ENCODE results near the gene ULK3.

The ULK3 gene

DNA sequence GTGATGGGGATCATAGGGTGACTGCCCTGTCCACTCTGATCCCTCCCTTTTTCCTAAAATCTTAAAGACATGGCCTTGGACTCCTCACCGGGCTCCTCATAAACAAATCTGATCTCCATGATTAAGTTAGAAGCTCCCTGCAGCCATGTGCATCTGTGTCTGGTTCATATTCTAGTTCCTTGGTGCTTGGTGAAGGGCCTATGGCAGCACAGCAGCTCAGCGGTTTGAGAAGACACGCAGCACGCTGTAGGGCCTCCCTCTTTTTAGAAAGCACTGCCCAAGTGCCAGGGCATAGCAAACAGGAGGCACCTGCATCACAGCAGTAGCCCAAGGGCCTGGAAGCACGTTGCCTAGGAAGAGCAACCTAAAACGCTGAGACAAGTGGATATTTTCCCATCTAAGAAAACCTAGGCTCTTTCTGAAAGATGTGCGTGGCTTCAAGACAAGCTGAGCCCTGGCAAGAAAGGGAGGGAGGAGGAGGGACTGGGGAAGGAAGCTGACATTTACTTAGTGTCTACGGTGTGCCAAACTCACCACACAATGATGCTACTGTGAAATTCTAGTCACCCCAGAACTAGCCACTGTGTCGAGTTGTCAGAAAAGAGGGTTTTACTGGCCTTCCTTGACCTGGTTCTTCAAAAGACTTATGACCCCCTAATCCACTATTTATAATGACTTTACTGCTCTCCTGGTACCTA lies 14.9 kb upstream of the ULK3 start:
- TF ChIP-seq, protein P1, sequence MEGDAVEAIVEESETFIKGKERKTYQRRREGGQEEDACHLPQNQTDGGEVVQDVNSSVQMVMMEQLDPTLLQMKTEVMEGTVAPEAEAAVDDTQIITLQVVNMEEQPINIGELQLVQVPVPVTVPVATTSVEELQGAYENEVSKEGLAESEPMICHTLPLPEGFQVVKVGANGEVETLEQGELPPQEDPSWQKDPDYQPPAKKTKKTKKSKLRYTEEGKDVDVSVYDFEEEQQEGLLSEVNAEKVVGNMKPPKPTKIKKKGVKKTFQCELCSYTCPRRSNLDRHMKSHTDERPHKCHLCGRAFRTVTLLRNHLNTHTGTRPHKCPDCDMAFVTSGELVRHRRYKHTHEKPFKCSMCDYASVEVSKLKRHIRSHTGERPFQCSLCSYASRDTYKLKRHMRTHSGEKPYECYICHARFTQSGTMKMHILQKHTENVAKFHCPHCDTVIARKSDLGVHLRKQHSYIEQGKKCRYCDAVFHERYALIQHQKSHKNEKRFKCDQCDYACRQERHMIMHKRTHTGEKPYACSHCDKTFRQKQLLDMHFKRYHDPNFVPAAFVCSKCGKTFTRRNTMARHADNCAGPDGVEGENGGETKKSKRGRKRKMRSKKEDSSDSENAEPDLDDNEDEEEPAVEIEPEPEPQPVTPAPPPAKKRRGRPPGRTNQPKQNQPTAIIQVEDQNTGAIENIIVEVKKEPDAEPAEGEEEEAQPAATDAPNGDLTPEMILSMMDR (conservative IDR thresholded peaks at IDR 0.05; ENCODE audit: low read depth, low read length), result no peak
- DNase-seq (ENCODE audit: low read depth), result no peak
- no peak overlapping the region for H3K4me3 ChIP-seq (ENCODE audit: low read depth, low read length)

DNA sequence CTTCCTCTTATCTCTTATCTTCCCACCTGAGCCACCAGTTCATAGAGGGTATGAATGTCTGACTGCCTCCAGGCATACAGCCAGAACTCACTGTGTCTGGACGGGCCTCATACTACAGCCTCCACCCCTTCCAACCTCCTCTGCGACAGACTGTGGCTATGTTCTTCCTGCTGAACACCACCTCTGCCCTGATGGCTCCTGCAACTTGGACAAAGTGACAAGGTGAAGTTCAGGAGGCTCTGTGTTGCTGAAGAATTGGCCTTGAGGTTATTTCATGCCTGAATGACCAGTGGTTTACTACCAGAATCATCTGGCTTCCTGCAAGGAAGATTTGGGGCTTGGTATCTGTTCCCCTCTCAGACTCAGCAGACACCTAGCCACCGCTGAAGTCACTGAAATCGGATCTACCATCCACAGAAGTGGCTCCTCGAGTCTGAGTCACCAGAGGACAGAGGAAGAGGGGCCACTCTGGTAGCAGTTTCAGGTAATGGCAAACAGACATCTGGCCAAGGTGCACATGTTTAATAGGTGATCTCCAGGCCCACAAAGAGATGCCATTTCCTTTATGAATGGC lies 14.2 kb upstream of the ULK3 start:
- DNase-seq (ENCODE audit: low read depth), result no peak
- TF ChIP-seq, protein P1 (conservative IDR thresholded peaks at IDR 0.05; ENCODE audit: low read depth, low read length), result no peak
- no peak overlapping the region for H3K4me3 ChIP-seq (ENCODE audit: low read depth, low read length)

DNA sequence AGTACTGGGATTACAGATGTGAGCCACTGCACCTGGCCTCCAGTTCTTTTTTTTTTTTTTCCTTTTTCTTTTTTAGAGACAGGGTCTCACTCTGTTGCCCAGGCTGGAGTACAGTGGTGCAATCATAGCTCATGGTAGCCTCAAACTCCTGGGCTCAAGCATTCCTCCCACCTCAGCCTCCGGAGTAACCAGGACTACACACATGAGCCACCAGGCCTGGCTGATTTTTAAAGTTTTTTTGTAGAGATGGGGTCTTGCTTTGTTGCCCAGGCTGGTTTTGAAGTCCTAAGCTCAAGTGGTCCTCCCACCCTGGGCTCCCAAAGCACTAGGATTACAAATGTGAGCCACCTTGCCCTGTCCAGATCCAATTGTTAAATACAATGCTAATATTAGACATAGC lies 13.6 kb upstream of the ULK3 start:
- TF ChIP-seq, protein P1 (conservative IDR thresholded peaks at IDR 0.05; ENCODE audit: low read depth, low read length), result no peak
- no peak for DNase-seq (ENCODE audit: low read depth)
- no peak overlapping the region for H3K4me3 ChIP-seq (ENCODE audit: low read depth, low read length)

DNA sequence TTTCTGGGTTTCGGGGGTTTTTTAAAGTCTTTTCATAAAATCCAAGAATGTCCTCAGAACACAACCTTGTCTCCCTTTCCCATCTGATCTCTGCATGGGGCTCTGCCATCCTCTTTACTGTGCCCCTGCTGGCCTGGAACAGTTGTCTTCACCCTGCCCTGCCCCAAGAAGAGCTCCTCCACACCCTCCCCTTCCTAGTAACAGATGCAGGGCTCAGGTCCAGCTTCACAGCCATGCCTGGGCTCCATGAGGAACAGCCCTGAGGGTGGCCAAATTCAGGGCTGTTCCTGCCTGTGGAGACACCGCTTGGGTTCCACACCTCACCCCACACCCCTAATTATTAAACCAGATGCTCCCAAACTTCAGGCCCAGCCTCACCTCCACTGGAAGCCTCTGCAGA lies 12.9 kb upstream of the ULK3 start:
- no peak overlapping the region for H3K4me3 ChIP-seq (ENCODE audit: low read depth, low read length)
- TF ChIP-seq, protein P1 (conservative IDR thresholded peaks at IDR 0.05; ENCODE audit: low read depth, low read length), result no peak
- DNase-seq (ENCODE audit: low read depth), result no peak

DNA sequence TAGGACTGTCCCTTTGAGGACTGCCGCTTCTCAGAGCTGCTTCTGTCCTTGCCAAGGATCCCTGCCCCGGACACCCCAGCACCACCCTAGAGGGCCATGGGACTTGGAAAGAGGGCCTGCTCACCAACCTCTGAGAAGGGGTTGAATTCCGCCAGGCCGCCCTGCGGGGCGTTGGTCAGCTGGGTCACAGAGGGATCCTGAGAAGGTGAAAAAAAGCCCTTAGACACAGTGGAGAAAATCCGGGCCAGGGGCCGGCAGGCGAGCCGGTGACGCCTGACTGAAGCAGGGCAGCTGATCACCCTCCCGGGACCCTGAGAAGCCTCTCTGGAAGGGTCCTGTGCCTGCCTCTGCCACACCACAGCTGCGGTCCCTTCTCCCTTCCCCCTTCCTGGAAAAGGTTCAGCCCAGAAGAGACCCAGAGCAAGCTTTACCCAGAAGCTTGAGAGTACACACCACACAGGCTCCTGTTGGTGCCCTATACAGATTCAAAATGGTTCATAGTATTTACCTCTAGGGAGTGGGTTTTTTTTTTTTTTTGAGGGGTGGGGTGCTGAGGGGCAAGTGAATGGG lies 11.6 kb upstream of the ULK3 start:
- TF ChIP-seq, protein P1 (conservative IDR thresholded peaks at IDR 0.05; ENCODE audit: low read depth, low read length), result no peak
- no peak for DNase-seq (ENCODE audit: low read depth)
- no peak overlapping the region for H3K4me3 ChIP-seq (ENCODE audit: low read depth, low read length)

DNA sequence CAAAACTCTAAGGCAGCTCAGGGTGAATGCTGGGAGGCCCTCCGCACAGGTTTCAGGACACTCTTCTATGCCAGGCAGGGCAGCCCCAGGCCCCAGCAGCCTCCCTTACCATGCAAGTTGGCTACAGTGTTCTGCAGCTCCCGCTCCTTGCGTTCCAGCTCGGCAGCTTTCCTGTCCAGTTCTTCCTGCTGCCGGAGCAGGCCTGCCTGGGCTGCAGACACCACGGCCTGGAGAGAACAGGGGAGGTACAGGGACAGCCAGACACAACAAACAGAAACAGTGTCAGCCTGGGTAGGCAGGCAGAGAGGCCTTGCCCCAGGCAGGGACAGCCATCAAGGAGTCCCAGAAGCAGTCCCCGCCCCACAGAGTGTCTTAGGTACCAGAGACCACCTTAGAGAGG lies 9.0 kb upstream of the ULK3 start:
- no peak overlapping the region for H3K4me3 ChIP-seq (ENCODE audit: low read depth, low read length)
- TF ChIP-seq, protein P1 (conservative IDR thresholded peaks at IDR 0.05; ENCODE audit: low read depth, low read length), result no peak
- DNase-seq (ENCODE audit: low read depth), result no peak

DNA sequence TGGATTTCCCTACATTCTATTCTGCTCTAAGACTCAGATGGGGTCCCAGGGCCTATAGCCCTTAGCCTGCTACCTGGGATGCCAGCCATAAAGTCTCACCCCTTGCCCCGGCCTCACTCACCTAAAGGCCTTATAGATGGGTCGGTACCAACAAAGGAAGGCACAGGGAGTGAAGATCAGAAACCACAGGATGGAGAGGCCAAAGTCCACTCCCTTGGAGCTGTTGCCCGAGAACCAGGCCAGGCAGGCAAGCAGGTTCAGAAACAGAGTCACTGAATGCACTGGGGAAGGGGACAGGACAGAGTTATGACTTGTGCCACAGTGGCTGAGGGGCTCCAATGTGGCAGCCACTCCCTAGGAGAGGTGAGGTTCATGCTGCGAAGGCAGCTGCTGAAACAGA lies 7.4 kb upstream of the ULK3 start:
- no peak for DNase-seq (ENCODE audit: low read depth)
- H3K4me3 ChIP-seq (ENCODE audit: low read depth, low read length), result no peak overlapping the region
- TF ChIP-seq, protein P1 (conservative IDR thresholded peaks at IDR 0.05; ENCODE audit: low read depth, low read length), result no peak

Measured in choroid plexus epithelial cell (primary cell).